ENCODE results near the gene B9D1.
A peak's percentile ranks its signal among the peaks of the same experiment; 100 is the strongest.

DNA sequence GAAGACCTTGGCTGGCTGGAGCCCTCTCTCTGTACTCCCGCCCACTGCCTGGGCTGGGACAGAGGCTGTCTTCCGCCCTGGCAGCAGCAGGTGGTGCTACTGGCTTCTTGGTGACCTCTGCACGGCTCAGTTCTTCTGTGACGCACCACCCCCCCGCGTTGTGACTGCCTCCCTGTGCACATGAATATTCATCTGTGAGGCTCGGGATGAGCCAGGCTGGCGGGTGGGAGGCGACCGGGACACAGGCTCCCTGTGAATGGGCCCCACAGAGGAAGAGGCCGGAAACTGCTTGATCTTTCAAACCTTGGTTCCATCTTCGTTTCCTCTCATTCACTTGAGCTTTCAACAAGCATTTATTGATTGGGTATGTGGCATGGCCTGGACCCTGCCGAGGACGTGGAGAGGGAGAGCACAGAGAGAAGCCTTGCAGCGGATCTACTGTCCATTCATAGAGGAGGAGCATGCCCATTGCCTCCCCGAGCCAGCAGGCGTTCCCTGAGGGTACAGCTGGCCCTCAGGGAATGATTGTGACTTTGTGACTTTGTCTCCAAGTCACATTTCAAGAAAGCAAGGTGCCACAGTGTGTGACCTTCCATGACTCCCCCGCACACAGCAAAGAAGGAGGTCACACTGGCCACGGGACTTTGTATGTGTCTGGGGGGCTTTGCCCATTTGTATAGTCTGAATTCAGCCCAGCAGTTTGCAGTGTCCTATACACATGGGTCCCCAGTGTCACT is 45.0 kb downstream of the B9D1 start:
- no peak for TF ChIP-seq EZH2 (IDR thresholded peaks at IDR 0.05; ENCODE audit: borderline replicate concordance, low read depth, low read length, severe bottlenecking)
- TF ChIP-seq, protein P1, sequence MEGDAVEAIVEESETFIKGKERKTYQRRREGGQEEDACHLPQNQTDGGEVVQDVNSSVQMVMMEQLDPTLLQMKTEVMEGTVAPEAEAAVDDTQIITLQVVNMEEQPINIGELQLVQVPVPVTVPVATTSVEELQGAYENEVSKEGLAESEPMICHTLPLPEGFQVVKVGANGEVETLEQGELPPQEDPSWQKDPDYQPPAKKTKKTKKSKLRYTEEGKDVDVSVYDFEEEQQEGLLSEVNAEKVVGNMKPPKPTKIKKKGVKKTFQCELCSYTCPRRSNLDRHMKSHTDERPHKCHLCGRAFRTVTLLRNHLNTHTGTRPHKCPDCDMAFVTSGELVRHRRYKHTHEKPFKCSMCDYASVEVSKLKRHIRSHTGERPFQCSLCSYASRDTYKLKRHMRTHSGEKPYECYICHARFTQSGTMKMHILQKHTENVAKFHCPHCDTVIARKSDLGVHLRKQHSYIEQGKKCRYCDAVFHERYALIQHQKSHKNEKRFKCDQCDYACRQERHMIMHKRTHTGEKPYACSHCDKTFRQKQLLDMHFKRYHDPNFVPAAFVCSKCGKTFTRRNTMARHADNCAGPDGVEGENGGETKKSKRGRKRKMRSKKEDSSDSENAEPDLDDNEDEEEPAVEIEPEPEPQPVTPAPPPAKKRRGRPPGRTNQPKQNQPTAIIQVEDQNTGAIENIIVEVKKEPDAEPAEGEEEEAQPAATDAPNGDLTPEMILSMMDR (IDR thresholded peaks at IDR 0.05; ENCODE audit: borderline replicate concordance, extremely low read depth, low read length, poor library complexity, severe bottlenecking), result peak; percentile 31
